GM12891 (cell line): Measurements from ENCODE around the gene STAC.

ENCODE experiments used
- PAX5 ChIP-seq: IDR thresholded peaks from 2 replicates; pipeline ENCODE4 v1.6.1; 2011; ENCODE audit warnings: low read length, moderate library complexity, mild to moderate bottlenecking; ENCODE audit not compliant: insufficient read depth, severe bottlenecking
- POLR2A ChIP-seq: IDR thresholded peaks from 2 replicates; pipeline ENCODE4 v1.6.1; 2011; ENCODE audit warnings: low read depth, low read length, control low read depth
- POLR2AphosphoS5 ChIP-seq: IDR thresholded peaks from 2 replicates; pipeline ENCODE4 v1.6.1; 2011; ENCODE audit warnings: low read depth, low read length, control low read depth
- POU2F2 ChIP-seq: IDR thresholded peaks from 2 replicates; pipeline ENCODE4 v1.6.1; 2011; ENCODE audit warnings: low read depth, mild to moderate bottlenecking, control low read depth, low read length, moderate library complexity

GRCh38 chr3:36456784-36457183, 76.5 kb downstream of the STAC start:
- TF ChIP-seq POLR2A (no peak), POU2F2 (no peak), POLR2AphosphoS5 (no peak), PAX5 (no peak)
